Aorta (tissue), 5 donors: Measurements from ENCODE around the gene MAPRE3. TPM values are rescaled to one million over a fixed set of nuclear protein-coding genes. Genes with fewer than 3 reads are reported as not detected.

Experiments
- ATAC-seq: fragments of 200-7000 bp; cut with Tn5 transposase; one replicate; pipeline ENCODE4 v1.9.1; 2022; ENCODE audit warnings: moderate library complexity; ENCODE audit not compliant: low FRiP score
- DNase-seq, 2 donors: peaks; one replicate each; pipeline ENCODE4 v3.0.0-alpha.2; 2020
- H3K27ac ChIP-seq, 2 donors: one replicate each; pipeline ENCODE4 v1.5.1; 2013; ENCODE audit warnings: low read length in 2 of 2, mild to moderate bottlenecking in 2 of 2, moderate library complexity in 2 of 2, control low read depth in 1 of 2, inconsistent platforms in 1 of 2, low read depth in 1 of 2
- H3K27me3 ChIP-seq, 2 donors: one replicate each; pipeline ENCODE4 v1.6.1; 2013; ENCODE audit warnings: control low read depth in 1 of 2, low read length in 1 of 2, mild to moderate bottlenecking in 1 of 2, moderate library complexity in 1 of 2; ENCODE audit not compliant: insufficient read depth in 2 of 2, control insufficient read depth in 1 of 2
- H3K36me3 ChIP-seq, 2 donors: one replicate each; pipeline ENCODE4 v1.6.1; 2013; ENCODE audit warnings: control low read depth in 1 of 2, low read length in 1 of 2, mild to moderate bottlenecking in 1 of 2; ENCODE audit not compliant: insufficient read depth in 2 of 2, control insufficient read depth in 1 of 2
- H3K4me1 ChIP-seq, 2 donors: one replicate each; pipeline ENCODE4 v1.6.1; 2013; ENCODE audit warnings: low read length in 2 of 2, control low read depth in 1 of 2, mild to moderate bottlenecking in 1 of 2, moderate library complexity in 1 of 2; ENCODE audit not compliant: insufficient read depth in 2 of 2, control insufficient read depth in 1 of 2
- H3K4me3 ChIP-seq, 2 donors: one replicate each; pipeline ENCODE4 v1.5.1; 2013; ENCODE audit warnings: low read length in 2 of 2, control low read depth in 1 of 2, mild to moderate bottlenecking in 1 of 2
- H3K9me3 ChIP-seq: one replicate; pipeline ENCODE4 v1.6.1; 2013; ENCODE audit warnings: mild to moderate bottlenecking, low read length; ENCODE audit not compliant: control insufficient read depth
- WGBS, 2 donors: extraction: QIAGEN DNeasy Blood & Tissue Kit; methylation state at CpG; one replicate each; pipeline ENCODE4 v1.1.7; 2013; 5-methylcytosine and 5-hydroxymethylcytosine counted together
- intact Hi-C, 2 donors: fragments of 100-400 bp; cut with DNase I; formaldehyde crosslinking; loops; one replicate each; pipeline versions ENCODE4 v1.14.2 to v1.15.0; 2022
- polyA plus RNA-seq, 2 donors: library from polyadenylated mRNA; stranded (reverse); fragments of 200-250 nt; gene quantifications; one replicate each; pipeline ENCODE4 v1.2.3, GENCODE V29; 2013
- total RNA-seq, 2 donors: library from RNA; stranded (reverse); fragmentation: NEBNext Ultra II Directional; extraction: Animal tissue kit (Norgen Biotek cat#: 25700); gene quantifications; one replicate each; pipeline ENCODE4 v1.2.1, GENCODE V29; 2021
- donor health status: healthy with polysubstance abuse.
- donor health status: Bipolar disorder and iron deficiency.
- donor health status: DM: no; HTN: no; CAD: no.
- donor health status: DM: no; HTN: no; CAD: no.
- donor health status: DM: yes; HTN: yes; CAD: no.

The MAPRE3 gene
- total and polyA plus RNA-seq, 4 donors = 7.9 to 26.7 (median 16.0) TPM

GRCh38 chr2:26959331-26959730, 11.1 kb upstream of the MAPRE3 start:
- no peaks in the 10 kb centered on the region for H3K4me1 ChIP-seq
- no peaks in the 10 kb centered on the region for H3K9me3 ChIP-seq
- H3K27ac ChIP-seq = no peak overlapping the region
- no peaks in the 10 kb centered on the region for H3K36me3 ChIP-seq
- DNase-seq = no peak
- no peak for ATAC-seq
- no peaks in the 10 kb centered on the region for H3K27me3 ChIP-seq
- 86 to 91% methylated on average over 2 of the region's 2 CpGs for WGBS, 2 donors
- intact Hi-C loops = no loop called here
- no peak overlapping the region for H3K4me3 ChIP-seq

GRCh38 chr2:26964446-26965130, 5.8 kb upstream of the MAPRE3 start:
- no peak for DNase-seq

GRCh38 chr2:26968001-26968400, 2.4 kb upstream of the MAPRE3 start:
- ATAC-seq (no peak), DNase-seq (no peak)
- no peak overlapping the region for H3K27ac ChIP-seq
- intact Hi-C loops = loop anchor here in 1 of 2 donors (10.0 kb wide), 1 partner anchor 317 kb away; the partner anchor contains the start of gene TRIM54
- H3K36me3 ChIP-seq = no peaks in the 10 kb centered on the region
- no peaks in the 10 kb centered on the region for H3K9me3 ChIP-seq
- no peaks in the 10 kb centered on the region for H3K27me3 ChIP-seq
- H3K4me1 ChIP-seq = no peaks in the 10 kb centered on the region
- no peak overlapping the region for H3K4me3 ChIP-seq
- WGBS, 2 donors = 67 to 68% methylated on average over 3 of the region's 3 CpGs

More at GRCh38 chr2:26964446-26965130, 5.8 kb upstream of the MAPRE3 start:
- H3K27me3 ChIP-seq = no peaks in the 10 kb centered on the region
- intact Hi-C loops = loop anchor here (2.0 to 10.0 kb wide), 4 partner anchors 52 to 320 kb away; partner anchors contain the start of genes TRIM54 (in 2 of the 2) and KHK (in 1 of the 2)
- H3K4me3 ChIP-seq = no peak overlapping the region
- 69 to 70% methylated on average over 3 of the region's 3 CpGs for WGBS, 2 donors
- no peak overlapping the region for H3K27ac ChIP-seq
- no peak for ATAC-seq
- H3K36me3 ChIP-seq = no peaks in the 10 kb centered on the region
- no peaks in the 10 kb centered on the region for H3K4me1 ChIP-seq
- H3K9me3 ChIP-seq = no peaks in the 10 kb centered on the region

- no peak for ATAC-seq
Observed at GRCh38 chr2:26969077-26969844, 1.2 kb upstream of the MAPRE3 start.

GRCh38 chr2:26970928-26971627, 641 bp downstream of the MAPRE3 start:
- peak; percentile 56 for ATAC-seq
- no peaks in the 10 kb centered on the region for H3K27me3 ChIP-seq
- no peak overlapping the region for H3K27ac ChIP-seq
- H3K9me3 ChIP-seq = no peaks in the 10 kb centered on the region
- DNase-seq = peak; percentile 52 to 77
- H3K36me3 ChIP-seq = no peaks in the 10 kb centered on the region
- peak overlapping the region; percentile 80 to 82 for H3K4me3 ChIP-seq
- intact Hi-C loops = no loop called here
- 7 to 9% methylated on average over 22 to 34 of the region's 34 CpGs for WGBS, 2 donors
- H3K4me1 ChIP-seq = no peaks in the 10 kb centered on the region

More at GRCh38 chr2:26969077-26969844, 1.2 kb upstream of the MAPRE3 start:
- DNase-seq = no peak
- H3K4me1 ChIP-seq = no peaks in the 10 kb centered on the region
- intact Hi-C loops = loop anchor here in 1 of 2 donors (10.0 kb wide), 1 partner anchor 316 kb away; the partner anchor contains the start of gene TRIM54
- no peaks in the 10 kb centered on the region for H3K9me3 ChIP-seq
- H3K27me3 ChIP-seq = no peaks in the 10 kb centered on the region
- WGBS, 2 donors = 71 to 72% methylated on average over 10 of the region's 10 CpGs
- no peak overlapping the region for H3K27ac ChIP-seq
- no peak overlapping the region for H3K4me3 ChIP-seq
- H3K36me3 ChIP-seq = no peaks in the 10 kb centered on the region

- 72 to 75% methylated on average over 9 of the region's 9 CpGs for WGBS, 2 donors
- Histone ChIP-seq H3K27ac (no peak overlapping the region), H3K4me1 (no peaks in the 10 kb centered on the region), H3K9me3 (no peaks in the 10 kb centered on the region), H3K27me3 (no peaks in the 10 kb centered on the region), H3K4me3 (no peak overlapping the region), H3K36me3 (no peaks in the 10 kb centered on the region)
- ATAC-seq (no peak), DNase-seq (no peak)
- intact Hi-C loops = no loop called here
Observed at GRCh38 chr2:26971911-26972786, 1.7 kb downstream of the MAPRE3 start.

- ATAC-seq (no peak), DNase-seq (no peak)
- WGBS, 2 donors = 86 to 92% methylated on average over 5 of the region's 5 CpGs
- Histone ChIP-seq H3K27me3 (no peaks in the 10 kb centered on the region), H3K36me3 (no peaks in the 10 kb centered on the region), H3K9me3 (no peaks in the 10 kb centered on the region), H3K4me1 (no peaks in the 10 kb centered on the region), H3K27ac (no peak overlapping the region), H3K4me3 (no peak overlapping the region)
- intact Hi-C loops = no loop called here
Observed at GRCh38 chr2:26974352-26974751, 3.9 kb downstream of the MAPRE3 start.

- Histone ChIP-seq H3K4me1 (no peaks in the 10 kb centered on the region), H3K27me3 (no peaks in the 10 kb centered on the region), H3K4me3 (no peak overlapping the region), H3K27ac (no peak overlapping the region), H3K36me3 (no peaks in the 10 kb centered on the region), H3K9me3 (no peaks in the 10 kb centered on the region)
- DNase-seq (no peak), ATAC-seq (no peak)
- WGBS, 2 donors = 58 to 61% methylated on average over 2 of the region's 2 CpGs
- intact Hi-C loops = loop anchor here in 1 of 2 donors (5.0 kb wide), 1 partner anchor 42 kb away; no protein-coding TSS in a partner anchor
Observed at GRCh38 chr2:26975102-26975501, 4.7 kb downstream of the MAPRE3 start.
